Vagina (tissue), 2 donors: ENCODE measurements around the gene STN1. TPM values are rescaled to one million over a fixed set of nuclear protein-coding genes. Genes with fewer than 3 reads are reported as not detected.

Experiments used
- DNase-seq, 2 donors: peaks; one replicate each; pipeline ENCODE4 v3.0.0-alpha.2; 2017; ENCODE audit errors: extremely low spot score in 2 of 2
- H3K27ac ChIP-seq: fragments of 200-600 bp; sonication (generic); one replicate; pipeline ENCODE4 v1.5.1; 2019
- H3K27me3 ChIP-seq: fragments of 200-600 bp; sonication (generic); one replicate; pipeline ENCODE4 v1.5.1; 2019
- H3K36me3 ChIP-seq, 2 donors: fragments of 200-600 bp; sonication (generic); one replicate each; pipeline ENCODE4 v1.5.1; 2017 to 2019
- H3K4me1 ChIP-seq: fragments of 200-600 bp; sonication (generic); one replicate; pipeline ENCODE4 v1.5.1; 2019
- H3K4me3 ChIP-seq, 2 donors: fragments of 200-600 bp; sonication (generic); 1 replicate in 1 of 2; 2 replicates in 1 of 2; pipeline ENCODE4 v1.5.1; 2016 to 2019
- H3K9me3 ChIP-seq: fragments of 200-600 bp; sonication (generic); one replicate; pipeline ENCODE4 v1.5.1; 2019
- POLR2A ChIP-seq, 2 donors: fragments of 450-650 bp; IDR thresholded peaks; one replicate each; pipeline ENCODE4 v1.6.1; 2017; ENCODE audit warnings: antibody characterized with exemption in 2 of 2, mild to moderate bottlenecking in 2 of 2, moderate library complexity in 2 of 2
- POLR2AphosphoS5 ChIP-seq, 2 donors: sonication (generic); formaldehyde crosslinking; IDR thresholded peaks; one replicate each; pipeline ENCODE4 v1.9.0; 2017; ENCODE audit warnings: antibody characterized with exemption in 2 of 2, mild to moderate bottlenecking in 2 of 2, low read depth in 1 of 2; ENCODE audit not compliant: insufficient read depth in 1 of 2
- intact Hi-C: fragments of 100-400 bp; cut with DNase I; formaldehyde crosslinking; loops from one replicate; pipeline ENCODE4 v1.15.1; 2023
- total RNA-seq: library from RNA; depleted of rRNA; stranded (reverse); fragments of >200 nt; gene quantifications from one replicate; pipeline ENCODE4 v1.2.3, GENCODE V29; 2016
- TF ChIP-seq, protein P1 (sequence below), 3 experiments: fragments of 450-650 bp in 2 of 3; fragments of 200-600 bp in 1 of 3; sonication (generic) in 1 of 3; IDR thresholded peaks; one replicate each; pipeline ENCODE4 v1.5.1; 2017 to 2019; ENCODE audit warnings: antibody characterized with exemption in 3 of 3, mild to moderate bottlenecking in 2 of 3, moderate library complexity in 2 of 3

STN1 gene
- total RNA-seq, 1 donor from 2014 or later = 22.3 TPM

DNA sequence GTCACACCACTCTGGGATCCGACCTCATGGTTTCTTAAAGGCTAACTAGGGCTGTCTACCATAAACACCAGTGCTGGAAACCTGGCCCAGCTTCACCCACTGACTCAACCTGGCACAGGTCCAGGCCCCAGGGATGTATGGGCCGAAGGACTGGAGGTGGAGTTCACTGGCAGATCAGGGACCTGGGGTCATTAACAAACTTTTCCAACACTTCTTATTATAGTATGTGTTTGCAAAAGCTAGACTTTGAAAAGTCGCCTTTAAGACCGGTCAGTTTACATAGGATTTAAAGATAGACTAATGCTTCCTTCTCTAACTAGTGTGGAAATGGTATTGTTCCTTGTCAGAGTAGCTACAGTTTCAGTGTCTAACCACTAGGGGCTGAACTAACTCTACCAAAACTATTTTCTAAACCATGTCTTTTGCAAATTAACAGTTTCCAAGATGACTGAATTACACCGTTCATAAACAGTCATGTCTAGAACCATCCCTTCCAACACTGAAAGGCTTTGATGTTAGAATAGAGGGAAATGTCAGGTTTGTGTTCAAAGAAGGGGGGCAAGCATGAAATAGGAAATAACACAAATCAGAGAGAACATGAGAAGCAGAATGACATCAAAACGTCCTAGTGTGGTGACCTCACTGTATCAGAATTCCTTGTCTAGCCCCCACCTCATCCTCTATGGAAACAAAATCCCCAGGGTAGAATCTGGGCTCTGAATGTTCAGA, 29.7 kb downstream of the STN1 start:
- Histone ChIP-seq H3K4me3 (no peak overlapping the region), H3K36me3 (peaks cover 0 to 11% of the 10 kb centered on the region in 2 donors), H3K27me3 (no peaks in the 10 kb centered on the region), H3K27ac (peak overlapping the region; percentile 66), H3K9me3 (no peaks in the 10 kb centered on the region), H3K4me1 (peaks cover 49% of the 10 kb centered on the region)
- peak in 1 of 2 donors; percentile 83 for DNase-seq
- peak; percentile 35 to 85 for TF ChIP-seq POLR2AphosphoS5 (IDR thresholded peaks at IDR 0.05; ENCODE audit: insufficient read depth in 1 of 2, low read depth in 1 of 2)
- TF ChIP-seq, protein P1, sequence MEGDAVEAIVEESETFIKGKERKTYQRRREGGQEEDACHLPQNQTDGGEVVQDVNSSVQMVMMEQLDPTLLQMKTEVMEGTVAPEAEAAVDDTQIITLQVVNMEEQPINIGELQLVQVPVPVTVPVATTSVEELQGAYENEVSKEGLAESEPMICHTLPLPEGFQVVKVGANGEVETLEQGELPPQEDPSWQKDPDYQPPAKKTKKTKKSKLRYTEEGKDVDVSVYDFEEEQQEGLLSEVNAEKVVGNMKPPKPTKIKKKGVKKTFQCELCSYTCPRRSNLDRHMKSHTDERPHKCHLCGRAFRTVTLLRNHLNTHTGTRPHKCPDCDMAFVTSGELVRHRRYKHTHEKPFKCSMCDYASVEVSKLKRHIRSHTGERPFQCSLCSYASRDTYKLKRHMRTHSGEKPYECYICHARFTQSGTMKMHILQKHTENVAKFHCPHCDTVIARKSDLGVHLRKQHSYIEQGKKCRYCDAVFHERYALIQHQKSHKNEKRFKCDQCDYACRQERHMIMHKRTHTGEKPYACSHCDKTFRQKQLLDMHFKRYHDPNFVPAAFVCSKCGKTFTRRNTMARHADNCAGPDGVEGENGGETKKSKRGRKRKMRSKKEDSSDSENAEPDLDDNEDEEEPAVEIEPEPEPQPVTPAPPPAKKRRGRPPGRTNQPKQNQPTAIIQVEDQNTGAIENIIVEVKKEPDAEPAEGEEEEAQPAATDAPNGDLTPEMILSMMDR (IDR thresholded peaks at IDR 0.05) = peak; percentile 80 to 90 (median 84)
- TF ChIP-seq POLR2A (IDR thresholded peaks at IDR 0.05) = no peak
- intact Hi-C loops = no loop called here

DNA sequence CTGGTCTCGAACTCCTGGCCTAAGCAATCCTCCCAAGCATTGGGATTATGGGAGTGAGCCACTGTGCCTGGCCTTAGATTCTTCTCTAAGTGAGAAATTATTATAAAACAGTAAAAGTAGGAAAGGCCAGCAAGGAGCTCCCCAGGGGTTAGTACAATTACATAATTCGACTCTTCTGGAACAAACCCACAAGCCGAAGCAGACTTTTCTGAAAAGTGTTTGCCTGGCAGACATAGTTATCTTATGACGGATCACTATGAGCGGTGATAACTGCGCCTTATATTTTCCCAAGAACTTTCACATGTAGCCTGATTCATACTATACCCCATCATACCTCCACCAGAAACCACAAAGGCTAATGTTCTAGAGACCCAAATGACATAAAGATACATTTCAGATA, 32.4 kb downstream of the STN1 start:
- intact Hi-C loops = no loop called here
- Histone ChIP-seq H3K4me3 (no peak overlapping the region), H3K27me3 (no peaks in the 10 kb centered on the region), H3K9me3 (no peaks in the 10 kb centered on the region), H3K4me1 (peaks cover 43% of the 10 kb centered on the region), H3K36me3 (peaks cover 0 to 22% of the 10 kb centered on the region in 2 donors), H3K27ac (no peak overlapping the region)
- peak in 1 of 2 donors; percentile 56 for DNase-seq
- TF ChIP-seq, protein P1 (IDR thresholded peaks at IDR 0.05) = no peak
- TF ChIP-seq POLR2A (IDR thresholded peaks at IDR 0.05) = no peak
- no peak for TF ChIP-seq POLR2AphosphoS5 (IDR thresholded peaks at IDR 0.05; ENCODE audit: insufficient read depth in 1 of 2, low read depth in 1 of 2)

DNA sequence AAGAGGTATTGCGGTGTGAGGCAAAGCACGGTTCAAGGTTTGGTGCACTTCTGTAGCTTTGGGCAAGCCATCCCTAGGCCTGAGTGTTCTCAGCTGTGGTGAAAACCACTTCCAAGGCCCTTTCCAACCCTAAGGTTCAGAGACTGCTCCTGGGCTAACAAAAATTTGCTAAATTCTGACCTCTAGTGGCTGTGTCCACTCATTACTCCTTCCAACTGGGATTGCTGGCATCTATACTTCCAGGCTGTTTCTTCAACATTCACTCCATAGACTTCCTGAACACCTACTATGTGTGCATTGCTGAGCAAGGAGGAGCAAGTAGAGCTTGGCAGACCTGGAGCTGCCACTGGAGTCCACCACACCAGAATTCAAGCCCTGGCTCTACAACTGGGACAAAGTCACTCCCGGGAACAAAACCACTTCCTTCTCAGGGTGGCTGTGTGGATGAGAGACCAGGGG, 33.3 kb downstream of the STN1 start:
- Histone ChIP-seq H3K9me3 (no peaks in the 10 kb centered on the region), H3K27ac (no peak overlapping the region), H3K36me3 (peaks cover 0 to 31% of the 10 kb centered on the region in 2 donors), H3K4me1 (peaks cover 42% of the 10 kb centered on the region), H3K4me3 (no peak overlapping the region), H3K27me3 (no peaks in the 10 kb centered on the region)
- intact Hi-C loops = no loop called here
- DNase-seq = peak in 1 of 2 donors; percentile 79
- TF ChIP-seq, protein P1 (IDR thresholded peaks at IDR 0.05) = peak; percentile 55 to 70 (median 61)
- TF ChIP-seq POLR2AphosphoS5 (IDR thresholded peaks at IDR 0.05; ENCODE audit: insufficient read depth in 1 of 2, low read depth in 1 of 2) (no peak), POLR2A (IDR thresholded peaks at IDR 0.05) (no peak)

DNA sequence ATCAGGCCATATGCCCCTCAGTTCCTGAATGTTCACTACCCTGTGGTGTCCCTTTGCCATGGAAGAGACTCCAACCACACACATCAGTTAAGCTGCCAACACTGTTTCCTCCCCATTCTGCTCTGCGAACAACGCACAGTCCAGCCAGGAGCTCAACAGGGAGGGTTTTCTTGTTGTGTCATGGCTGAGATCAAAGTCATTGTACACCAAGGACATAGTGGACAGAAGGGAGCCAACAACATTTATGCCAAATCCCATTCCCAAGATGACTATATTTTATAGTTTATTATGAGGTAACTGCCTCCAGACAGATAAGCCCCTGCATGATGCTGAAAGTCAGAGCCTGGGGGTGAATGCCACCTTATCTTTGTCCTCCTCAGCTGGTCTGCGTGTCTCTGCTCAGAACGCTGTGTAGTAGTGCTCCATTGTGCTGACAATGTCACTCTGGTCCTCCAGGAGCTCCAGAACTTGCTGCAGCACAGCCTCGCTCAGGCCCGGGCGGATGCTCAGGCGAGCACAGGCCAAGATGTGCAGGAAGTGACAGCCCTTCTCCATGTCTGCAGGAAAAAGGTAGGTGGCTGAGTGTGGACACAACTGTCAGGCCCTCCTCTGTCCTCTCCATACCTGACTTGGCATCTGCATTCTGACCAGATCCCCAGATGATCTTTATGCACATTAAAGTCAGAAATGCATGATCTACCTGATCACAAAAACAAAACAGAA, 35.5 kb downstream of the STN1 start:
- Histone ChIP-seq H3K4me3 (no peak overlapping the region), H3K36me3 (peaks cover 0 to 46% of the 10 kb centered on the region in 2 donors), H3K9me3 (no peaks in the 10 kb centered on the region), H3K4me1 (peaks cover 34% of the 10 kb centered on the region), H3K27ac (peak overlapping the region; percentile 28), H3K27me3 (no peaks in the 10 kb centered on the region)
- DNase-seq = no peak
- intact Hi-C loops = no loop called here
- TF ChIP-seq POLR2AphosphoS5 (IDR thresholded peaks at IDR 0.05; ENCODE audit: insufficient read depth in 1 of 2, low read depth in 1 of 2) (no peak), POLR2A (IDR thresholded peaks at IDR 0.05) (no peak)
- TF ChIP-seq, protein P1 (IDR thresholded peaks at IDR 0.05) = no peak
